Colon (tissue), 2 donors: ENCODE measurements around the gene CSNK1A1L.

Experiments
- FAIRE-seq: peaks from 2 replicates; lab custom pipeline; 2012; peaks lifted over from hg19 to GRCh38; lab: Jason Lieb, UNC
- donor health status: control.
- donor health status: control.

The CSNK1A1L gene

DNA sequence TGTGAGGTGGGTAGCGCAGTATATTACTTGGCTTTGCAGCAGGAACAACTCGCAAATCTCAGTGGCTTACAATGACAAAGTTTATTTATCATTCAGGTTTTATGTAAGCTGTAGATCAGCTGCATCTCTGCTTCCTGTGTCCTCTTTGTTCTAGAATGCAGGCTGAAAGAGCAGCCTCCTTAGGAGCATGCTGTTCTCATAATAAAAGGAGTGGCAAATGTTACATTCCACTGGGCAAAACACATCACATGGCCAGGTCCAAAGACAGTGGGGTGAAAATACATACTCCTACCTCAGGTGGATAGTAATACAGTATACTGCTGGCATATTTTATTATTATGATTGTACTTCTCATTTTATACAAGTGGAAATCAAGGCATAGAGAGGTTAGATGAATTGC, 1.2 kb upstream of the CSNK1A1L start:
- no peak for FAIRE-seq

DNA sequence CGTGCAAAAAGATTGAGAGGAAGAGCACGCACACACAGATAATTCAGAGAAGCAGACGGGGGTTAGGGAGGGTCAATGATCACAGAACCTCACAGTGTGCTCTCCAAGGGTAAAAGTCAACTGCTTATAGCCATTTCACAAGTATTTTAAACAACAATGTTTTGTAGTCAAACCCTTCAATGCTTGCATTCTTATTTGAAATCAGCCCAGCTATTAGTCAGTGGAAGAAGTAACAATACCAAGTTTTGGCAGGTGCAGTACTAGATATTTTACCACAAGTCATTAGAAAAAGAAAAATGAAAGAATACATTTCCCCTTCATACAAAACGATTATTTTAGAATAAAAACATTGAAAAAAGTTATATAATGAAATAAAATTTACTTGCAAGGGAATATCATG, 2.6 kb downstream of the CSNK1A1L start:
- FAIRE-seq, result no peak

DNA sequence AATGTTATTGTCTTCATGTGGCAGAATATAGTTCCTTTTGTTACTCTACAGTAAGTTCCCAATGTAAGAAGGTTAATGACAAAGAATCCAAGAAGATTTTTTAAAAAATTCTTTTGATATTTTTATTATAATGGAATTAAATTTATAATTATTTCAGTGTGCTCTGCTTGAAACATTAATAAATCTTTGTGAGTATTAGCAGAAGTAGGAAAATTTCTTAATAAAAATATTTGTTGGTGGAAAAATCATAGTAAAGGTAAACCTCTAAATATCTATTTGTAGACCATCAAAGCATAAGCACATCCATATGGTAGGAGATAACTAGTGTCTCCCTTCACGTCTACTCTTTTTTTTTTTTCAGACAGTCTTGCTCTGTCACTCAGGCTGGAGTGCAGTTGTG, 4.3 kb downstream of the CSNK1A1L start:
- FAIRE-seq, result no peak

DNA sequence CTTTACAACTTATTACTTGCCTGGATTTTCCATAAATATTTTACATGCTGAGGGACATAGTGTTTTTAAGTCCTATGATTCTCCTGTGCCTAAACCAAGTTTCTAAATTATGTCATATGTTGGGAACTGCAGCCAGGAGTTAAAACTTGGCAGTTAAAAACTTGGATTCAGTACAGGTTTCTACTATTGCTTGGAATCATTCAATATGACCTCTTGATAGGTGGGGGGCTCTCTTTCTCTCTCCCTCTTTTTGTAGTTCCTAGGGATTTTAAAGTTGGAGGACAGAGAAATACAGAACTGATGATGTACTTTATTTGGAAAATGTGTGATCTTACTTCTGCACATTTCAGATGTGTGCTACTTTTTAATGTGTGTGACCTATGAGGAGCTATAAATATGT, 4.7 kb downstream of the CSNK1A1L start:
- FAIRE-seq, result no peak

DNA sequence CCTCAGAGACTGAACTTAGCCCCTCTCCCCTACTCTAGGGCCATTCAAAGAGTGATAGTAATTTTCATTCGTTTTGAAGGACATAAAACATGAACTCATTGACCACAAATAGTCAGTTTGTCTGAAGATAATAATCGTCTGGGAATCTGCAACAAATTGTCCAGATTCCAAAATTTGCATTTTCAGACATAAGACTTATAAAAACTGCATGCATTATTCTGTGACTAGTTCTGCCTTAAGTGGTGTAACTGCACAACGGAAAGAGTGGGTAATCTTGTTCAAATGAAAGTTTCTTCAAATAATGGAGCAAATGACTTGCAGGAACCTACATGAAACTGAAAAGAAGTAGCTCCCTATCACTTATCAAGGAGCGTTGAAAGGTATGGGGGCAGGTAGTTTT, 8.4 kb downstream of the CSNK1A1L start:
- no peak for FAIRE-seq

DNA sequence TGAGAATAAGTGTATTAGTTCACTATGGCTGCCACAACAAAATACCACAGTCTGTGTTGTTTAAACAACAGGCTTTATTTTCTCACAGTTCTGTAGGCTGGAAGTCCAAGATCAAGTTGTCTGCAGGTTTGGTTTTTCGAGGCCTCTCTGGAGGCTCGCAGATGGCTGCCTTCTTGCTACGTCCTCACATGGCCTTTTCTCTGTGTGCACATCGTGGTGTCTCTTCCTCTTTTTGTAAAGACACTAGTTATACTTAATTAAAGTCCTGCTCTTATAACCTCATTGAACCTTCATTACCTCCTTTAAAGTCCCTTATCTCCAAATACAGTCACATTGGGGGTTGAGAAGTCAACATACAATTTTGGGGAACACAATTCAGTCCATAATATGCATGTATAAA, 10.6 kb downstream of the CSNK1A1L start:
- FAIRE-seq, result no peak

DNA sequence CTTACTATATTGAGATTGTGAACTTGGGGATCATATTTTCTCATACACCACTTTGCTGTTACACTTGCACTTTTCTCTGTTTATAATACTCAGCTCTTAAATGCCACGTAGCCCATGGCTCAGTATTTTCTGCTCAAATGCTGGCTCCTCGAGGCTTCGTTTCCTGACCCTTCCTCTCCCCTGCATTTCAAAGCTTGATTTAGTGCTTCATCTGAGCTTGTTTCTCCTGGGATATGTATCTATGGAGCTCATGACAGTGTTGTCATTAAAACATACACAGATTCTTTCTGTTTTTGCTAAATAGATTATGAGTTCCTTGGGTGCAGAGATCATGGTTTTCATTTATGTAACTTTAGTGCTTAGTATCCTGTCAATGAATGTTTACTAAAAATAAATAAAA, 11.4 kb downstream of the CSNK1A1L start:
- FAIRE-seq, result no peak

DNA sequence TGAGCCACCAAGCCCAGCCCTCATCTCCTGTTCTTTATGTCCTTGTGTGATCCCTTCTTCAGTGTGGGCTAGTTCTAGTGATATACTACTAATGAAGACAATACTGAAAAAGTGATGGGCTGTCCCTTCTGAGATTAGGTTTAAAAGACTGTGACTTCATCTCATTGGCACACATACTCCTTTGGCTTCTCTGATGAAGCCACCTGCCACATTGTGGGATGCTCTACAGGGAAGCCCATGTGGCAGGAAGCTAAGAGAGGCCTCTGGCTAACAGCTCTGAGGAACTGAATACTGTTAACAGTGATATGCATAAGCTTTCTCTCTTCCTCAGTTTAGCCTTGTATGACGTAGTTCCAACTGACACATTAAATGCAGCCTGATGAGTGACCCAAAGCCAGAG, 13.6 kb downstream of the CSNK1A1L start:
- FAIRE-seq, result no peak

DNA sequence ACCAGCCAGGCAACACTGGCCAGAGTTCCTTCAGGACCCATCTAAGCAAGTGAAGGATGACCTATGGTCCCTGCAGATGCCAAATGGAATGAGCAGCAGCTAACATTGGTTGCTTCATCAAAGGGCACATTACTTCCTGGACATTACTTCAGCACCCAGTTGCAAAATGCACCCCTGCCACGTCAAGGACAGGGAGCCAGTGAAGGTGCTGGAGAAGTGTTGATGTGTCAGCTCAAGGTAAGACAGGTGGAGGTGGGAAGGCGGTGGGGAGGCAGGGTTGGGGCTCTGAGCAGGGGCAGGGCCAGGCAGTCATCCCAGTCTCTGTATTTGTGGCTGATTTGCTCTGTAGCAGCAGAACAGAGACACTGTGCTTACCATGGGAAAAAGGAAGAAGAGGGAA, 14.6 kb downstream of the CSNK1A1L start:
- no peak for FAIRE-seq

DNA sequence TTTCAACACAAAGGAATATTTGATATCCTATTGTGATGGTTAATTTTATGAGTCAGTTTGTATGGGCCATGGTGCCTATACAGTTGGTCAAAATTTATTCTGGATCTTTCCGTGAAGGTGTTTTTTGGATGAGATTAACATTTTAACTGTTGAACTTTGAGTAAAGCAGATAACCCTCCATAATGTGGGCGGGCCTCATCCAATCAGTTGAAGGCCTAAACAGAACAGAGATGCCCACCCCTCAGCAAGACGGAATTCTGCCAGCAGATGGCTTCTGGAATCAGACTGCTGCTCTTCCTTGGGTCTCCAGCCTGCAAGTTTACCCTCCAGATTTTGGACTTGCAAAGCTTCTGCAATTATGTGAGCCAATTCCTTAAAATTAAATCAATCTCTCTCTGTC, 16.0 kb downstream of the CSNK1A1L start:
- no peak for FAIRE-seq

DNA sequence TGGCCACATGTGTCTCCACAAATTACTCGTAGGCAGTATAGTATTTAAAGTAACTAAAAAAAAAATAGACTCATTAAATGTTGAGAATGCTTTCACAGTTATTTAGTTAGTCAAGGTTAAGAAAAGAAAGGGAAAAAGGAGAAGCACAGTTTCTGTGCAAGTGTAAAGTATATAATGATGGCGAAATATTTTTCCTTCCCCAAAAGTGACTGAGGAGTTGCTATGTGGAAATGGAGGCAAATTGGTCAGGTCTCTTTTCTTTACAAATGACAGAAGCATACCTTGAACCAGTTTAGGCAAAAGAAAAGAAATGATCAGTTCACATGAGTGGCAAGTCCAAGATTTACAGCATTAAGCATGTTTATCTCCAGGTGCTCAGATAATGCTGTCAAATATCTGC, 18.0 kb downstream of the CSNK1A1L start:
- FAIRE-seq, result no peak

DNA sequence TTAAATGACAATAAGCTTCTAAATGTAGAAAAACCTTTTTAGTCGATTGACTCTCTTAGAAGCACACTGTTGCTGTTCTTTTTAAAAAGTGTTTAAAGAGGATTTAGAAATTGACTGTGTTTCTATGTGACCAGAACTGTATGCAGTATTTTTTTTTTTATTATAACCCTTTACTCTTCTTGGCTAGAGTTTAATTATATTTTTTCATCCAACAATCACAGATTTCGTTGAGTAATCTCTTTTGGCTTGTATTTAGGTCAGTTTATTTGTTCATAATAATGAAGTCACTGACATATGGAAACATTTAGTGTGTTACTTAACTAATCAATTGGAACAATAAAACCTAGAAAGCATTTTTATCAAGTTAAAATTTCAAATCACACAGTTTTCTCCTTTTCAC, 19.9 kb downstream of the CSNK1A1L start:
- no peak for FAIRE-seq

DNA sequence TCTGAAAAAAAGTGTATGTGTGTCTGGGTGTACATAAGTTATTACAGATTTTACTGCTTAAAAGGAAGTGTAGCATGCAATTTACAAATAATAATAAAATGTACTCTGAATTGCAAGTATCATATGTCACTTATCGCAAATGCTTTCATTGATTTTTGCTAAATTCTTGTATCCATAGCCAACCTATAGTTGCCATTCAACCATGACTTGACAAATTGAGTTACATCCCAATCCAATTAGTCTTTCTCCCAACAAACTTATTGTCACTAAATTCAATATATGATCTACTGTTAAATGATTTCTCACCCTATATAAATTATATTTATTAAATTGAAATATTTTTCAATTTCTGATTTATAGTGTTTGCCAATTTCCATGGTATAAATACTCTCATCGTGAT, 28.6 kb downstream of the CSNK1A1L start:
- FAIRE-seq, result no peak

DNA sequence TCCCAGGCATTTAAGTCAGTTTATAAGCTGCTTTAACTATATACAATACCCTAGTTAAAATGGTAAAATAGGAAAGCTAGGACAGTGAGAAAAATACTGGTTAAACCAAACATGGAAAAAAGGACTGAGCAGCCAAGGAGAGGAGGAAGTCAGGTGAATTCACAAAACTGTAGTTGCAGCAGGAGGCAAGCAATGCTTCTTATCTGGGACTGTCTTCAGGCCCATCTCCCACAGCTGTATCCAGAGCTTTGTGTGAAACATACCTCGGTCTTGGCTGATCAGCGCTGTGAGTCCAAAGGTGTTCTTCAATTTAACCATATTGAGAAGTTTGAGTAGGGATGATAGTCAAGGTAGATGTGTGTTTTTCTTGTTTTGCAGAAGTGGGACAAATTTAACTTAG, 30.3 kb downstream of the CSNK1A1L start:
- no peak for FAIRE-seq

DNA sequence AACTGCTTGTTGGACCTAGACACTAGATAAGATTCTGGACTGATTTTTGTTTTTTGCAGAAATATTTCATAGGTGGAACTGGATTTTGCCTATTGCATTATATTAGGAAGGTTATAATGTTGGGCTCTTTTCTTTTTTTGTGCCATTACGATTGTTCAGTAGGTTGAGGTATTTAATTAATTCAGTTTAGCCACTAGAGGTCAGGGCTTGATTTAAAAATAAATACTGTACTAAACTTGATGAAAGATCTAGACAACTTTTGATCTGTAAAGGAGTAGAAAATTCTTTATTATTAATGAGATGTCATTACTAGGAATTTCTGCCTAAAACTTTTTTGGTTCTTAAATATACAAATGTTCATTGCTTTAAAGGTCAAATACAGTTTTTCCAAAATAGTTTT, 30.8 kb downstream of the CSNK1A1L start:
- no peak for FAIRE-seq

DNA sequence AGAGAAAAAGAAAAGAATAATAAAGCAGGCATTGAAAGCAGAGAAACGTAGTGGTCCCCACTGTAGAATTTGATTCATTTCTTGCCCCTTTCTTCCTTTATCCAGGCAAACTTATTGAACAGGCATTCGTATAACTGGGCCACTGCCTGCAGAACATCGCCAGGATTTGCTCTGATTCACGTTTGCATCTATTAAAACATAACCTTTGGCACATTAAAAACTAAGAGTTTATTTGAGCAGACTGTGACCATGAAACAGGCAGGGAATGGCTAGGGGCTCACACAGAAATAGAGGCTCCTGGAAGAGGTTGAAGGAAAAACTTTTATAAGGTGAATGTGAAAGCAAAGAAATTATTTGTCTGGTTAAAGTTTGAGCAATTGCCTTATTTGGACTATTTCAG, 33.4 kb downstream of the CSNK1A1L start:
- FAIRE-seq, result no peak

DNA sequence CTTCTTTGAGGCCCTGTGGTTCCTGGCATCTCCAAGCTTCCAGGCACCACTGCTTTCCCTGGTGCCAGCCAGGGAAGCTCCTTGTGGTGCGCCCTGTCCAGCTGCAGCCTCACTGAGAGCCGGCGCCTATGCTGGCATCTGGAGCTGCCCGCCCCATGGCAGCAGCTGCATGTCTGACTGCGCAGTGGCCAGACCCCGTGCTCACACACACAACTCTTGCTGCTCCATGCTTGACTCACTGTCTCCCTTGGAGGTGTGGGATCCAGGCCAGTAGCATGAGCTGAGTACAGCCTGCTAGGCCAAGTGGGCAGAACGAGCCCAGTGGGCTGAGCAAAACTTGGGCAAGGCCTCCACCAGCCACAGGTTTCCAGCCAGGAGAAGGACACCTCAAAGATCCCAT, 34.5 kb downstream of the CSNK1A1L start:
- no peak for FAIRE-seq

DNA sequence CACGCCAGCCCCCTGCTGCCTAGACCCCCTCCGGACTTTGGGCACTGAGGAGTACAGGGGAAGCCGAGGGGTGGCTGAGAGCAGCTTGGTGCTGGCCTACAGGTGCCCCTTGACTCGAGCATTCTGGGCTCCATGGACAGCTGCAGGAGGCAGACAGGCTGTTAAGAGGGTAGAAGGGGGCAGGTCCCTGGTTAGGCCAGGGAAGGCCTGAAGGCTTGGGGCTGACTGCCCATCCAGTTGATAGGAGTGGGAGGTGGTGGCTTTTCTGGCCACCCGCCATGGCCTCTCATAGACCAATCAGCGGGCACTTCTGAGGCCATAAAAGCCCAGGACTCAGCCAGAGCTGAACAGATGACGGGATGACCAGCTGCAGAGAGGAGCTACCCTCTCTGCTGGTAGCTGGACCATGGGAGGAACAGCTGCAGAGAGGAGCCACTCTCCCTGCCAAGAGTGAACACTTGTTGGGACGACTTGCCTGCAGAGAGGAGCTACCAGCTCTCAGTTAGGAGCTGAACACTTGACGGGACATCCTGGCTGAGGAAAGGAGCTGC, 35.2 kb downstream of the CSNK1A1L start:
- FAIRE-seq, result no peak

DNA sequence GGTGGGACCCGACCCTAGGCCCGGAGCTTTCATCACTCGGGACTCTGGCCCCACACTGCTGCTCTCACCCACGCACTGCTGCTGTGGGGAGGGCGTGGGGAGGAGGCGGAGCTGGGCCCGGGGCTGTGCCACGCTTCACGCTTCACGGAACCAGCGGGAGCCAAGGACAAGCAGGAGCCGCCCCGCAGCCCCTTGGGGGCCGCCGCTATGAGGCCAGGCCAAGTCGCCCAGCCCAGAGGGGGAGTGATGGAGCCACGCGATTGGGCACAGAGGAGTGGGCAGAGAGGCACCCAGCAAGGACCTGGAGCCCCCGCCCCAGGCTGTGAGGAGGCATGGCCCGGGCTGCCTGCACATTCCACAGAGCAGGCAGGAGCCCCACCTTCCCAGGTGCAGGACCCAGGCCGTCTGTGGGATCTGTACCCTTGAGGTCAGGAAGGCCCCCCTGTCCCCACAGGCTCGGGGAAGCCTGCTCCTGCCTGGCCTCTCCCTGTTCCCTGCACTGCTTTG, 35.8 kb downstream of the CSNK1A1L start:
- no peak for FAIRE-seq

DNA sequence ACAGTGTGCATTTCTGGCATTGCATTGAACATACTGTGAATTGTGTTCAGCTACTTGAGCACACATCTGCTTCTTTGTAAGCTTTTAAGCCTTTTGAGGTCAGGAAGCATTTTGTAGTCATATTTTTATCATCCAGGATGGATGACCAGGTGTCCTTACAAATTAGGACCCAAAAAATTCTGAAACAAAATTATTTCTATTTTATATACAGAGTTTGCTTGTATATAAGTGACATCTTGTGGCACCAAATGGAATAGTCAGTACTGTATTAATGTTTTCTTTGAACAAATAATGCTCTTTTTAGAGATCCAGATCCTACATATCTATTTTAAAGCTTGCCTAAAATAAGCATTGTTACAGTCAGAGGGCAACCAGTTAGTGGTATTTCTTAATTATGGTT, 36.5 kb downstream of the CSNK1A1L start:
- FAIRE-seq, result no peak

DNA sequence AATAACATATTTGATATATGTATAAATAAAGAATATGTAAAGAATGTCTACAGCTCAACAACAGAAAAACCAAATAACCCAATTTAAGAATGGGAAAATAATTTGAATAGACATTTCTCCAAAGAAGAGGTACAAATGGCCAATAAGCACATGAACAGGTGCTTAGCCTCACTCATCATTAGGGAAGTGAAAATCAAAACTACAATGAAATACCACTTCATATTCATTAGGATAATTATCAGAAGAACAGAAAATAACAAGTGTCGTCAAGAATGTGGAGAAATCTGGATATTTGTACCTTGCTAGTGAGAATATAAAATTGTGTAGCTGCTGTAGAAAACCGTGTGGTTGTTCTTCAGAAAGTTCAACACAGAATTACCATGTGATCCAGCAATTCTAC, 37.6 kb downstream of the CSNK1A1L start:
- no peak for FAIRE-seq

DNA sequence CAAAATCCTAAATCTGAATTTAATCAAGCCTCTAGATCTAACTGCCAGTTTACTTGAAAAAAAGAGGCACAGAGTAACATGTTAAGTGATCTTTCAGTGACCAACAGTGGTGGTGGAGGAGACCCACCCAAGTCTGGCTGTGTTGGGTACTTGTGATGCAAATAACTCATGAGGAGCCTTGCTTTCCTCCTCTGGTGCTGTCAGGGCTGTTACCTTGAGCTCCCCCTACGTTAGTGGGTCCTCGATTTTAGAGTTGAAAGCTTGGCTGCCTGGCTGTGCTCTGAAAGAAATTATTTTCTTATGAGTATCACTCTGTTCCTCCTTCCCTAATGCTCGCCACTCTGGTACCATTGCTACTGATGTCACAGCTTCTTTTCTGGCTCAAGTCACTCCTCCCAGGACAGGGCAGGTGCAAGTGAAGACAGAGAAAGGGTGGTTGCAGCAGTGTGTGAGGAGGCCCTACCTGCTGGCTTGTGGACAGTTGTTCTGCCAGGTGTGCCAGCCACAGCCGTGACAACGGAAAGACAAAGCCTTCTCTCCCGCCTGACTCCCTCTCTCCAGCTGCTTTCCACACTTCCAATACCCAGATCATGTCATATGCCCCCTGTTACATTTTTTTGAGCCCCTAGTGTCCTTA, 39.5 kb downstream of the CSNK1A1L start:
- FAIRE-seq, result no peak

DNA sequence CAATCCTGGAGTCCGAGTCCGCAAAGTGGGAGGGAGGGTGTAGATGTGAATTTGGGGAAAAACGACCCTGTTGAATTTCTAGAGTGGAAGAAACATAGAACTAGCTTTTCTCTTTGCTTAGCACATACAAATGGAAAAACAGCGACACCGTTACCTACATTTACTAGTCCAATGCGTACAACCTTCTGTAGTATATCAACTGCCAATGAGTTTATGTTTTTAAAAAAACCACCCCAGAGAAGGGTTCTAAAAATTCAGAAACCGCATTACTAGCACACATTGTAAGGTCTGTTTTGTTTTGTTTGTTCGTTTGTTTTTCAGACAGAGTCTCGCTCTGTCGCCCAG, 45.6 kb downstream of the CSNK1A1L start:
- no peak for FAIRE-seq
